ENCODE measurements around the gene FANCF. TPM values are rescaled to one million over a fixed set of nuclear protein-coding genes. Genes with fewer than 3 reads are reported as not detected.

The FANCF gene
- total and polyA plus RNA-seq, 8 donors, result 1.8 to 13.0 (median 7.8) TPM

GRCh38 chr11:22641559-22641958 lies 15.9 kb upstream of the FANCF start:
- intact Hi-C loops (cut with DNase I; ENCODE audit: low total_unique reads), result no loop called here
- Histone ChIP-seq H3K27ac (no peak overlapping the region), H3K27me3 (no peaks in the 10 kb centered on the region), H3K4me3 (no peak overlapping the region), H3K9me3 (no peaks in the 10 kb centered on the region), H3K4me1 (no peaks in the 10 kb centered on the region), H3K36me3 (no peaks in the 10 kb centered on the region)
- DNase-seq, result no peak
- TF ChIP-seq POLR2AphosphoS5 (IDR thresholded peaks at IDR 0.05), result no peak
- TF ChIP-seq EP300 (IDR thresholded peaks at IDR 0.05), result no peak
- TF ChIP-seq CTCF (IDR thresholded peaks at IDR 0.05), result no peak
- TF ChIP-seq POLR2A (IDR thresholded peaks at IDR 0.05), result no peak

- H3K4me3 ChIP-seq, result no peak overlapping the region
- 80 to 95% (median 92%) methylated on average over 2 of the region's 2 CpGs for WGBS, 5 donors
- no peaks in the 10 kb centered on the region for H3K4me1 ChIP-seq
- no peak for DNase-seq
- intact Hi-C loops (cut with DNase I; ENCODE audit: low total_unique reads), result no loop called here
- no peaks in the 10 kb centered on the region for H3K27me3 ChIP-seq
- H3K27ac ChIP-seq, result no peak overlapping the region
- H3K9me3 ChIP-seq, result no peaks in the 10 kb centered on the region
- TF ChIP-seq CTCF (IDR thresholded peaks at IDR 0.05) (no peak), POLR2A (IDR thresholded peaks at IDR 0.05) (no peak), EP300 (IDR thresholded peaks at IDR 0.05) (no peak), POLR2AphosphoS5 (IDR thresholded peaks at IDR 0.05) (no peak)
- H3K36me3 ChIP-seq, result no peaks in the 10 kb centered on the region
Measured at GRCh38 chr11:22640862-22641261, 15.2 kb upstream of the FANCF start.

GRCh38 chr11:22635689-22636088 lies 10.1 kb upstream of the FANCF start:
- Histone ChIP-seq H3K9me3 (no peaks in the 10 kb centered on the region), H3K27ac (no peak overlapping the region), H3K4me1 (no peaks in the 10 kb centered on the region), H3K4me3 (no peak overlapping the region), H3K27me3 (no peaks in the 10 kb centered on the region), H3K36me3 (no peaks in the 10 kb centered on the region)
- WGBS, 5 donors, result 0 to 40% (median 0%) methylated on average over 1 of the region's 1 CpG
- intact Hi-C loops (cut with DNase I; ENCODE audit: low total_unique reads), result no loop called here
- no peak for DNase-seq
- TF ChIP-seq POLR2A (IDR thresholded peaks at IDR 0.05) (no peak), POLR2AphosphoS5 (IDR thresholded peaks at IDR 0.05) (no peak), EP300 (IDR thresholded peaks at IDR 0.05) (no peak), CTCF (IDR thresholded peaks at IDR 0.05) (no peak)

- TF ChIP-seq CTCF (IDR thresholded peaks at IDR 0.05) (no peak), POLR2A (IDR thresholded peaks at IDR 0.05) (no peak), POLR2AphosphoS5 (IDR thresholded peaks at IDR 0.05) (no peak), EP300 (IDR thresholded peaks at IDR 0.05) (no peak)
- Histone ChIP-seq H3K4me3 (no peak overlapping the region), H3K36me3 (no peaks in the 10 kb centered on the region), H3K9me3 (no peaks in the 10 kb centered on the region), H3K27ac (no peak overlapping the region), H3K27me3 (no peaks in the 10 kb centered on the region), H3K4me1 (no peaks in the 10 kb centered on the region)
- DNase-seq, result peak in 1 of 2 donors; percentile 21
- intact Hi-C loops (cut with DNase I; ENCODE audit: low total_unique reads), result no loop called here
- 81 to 87% (median 83%) methylated on average over 3 of the region's 3 CpGs for WGBS, 5 donors
Measured at GRCh38 chr11:22634897-22635629, 9.4 kb upstream of the FANCF start.

All from stomach (tissue), 9 donors.